ENCODE results near the gene ZIM2. TPM values are rescaled to one million over a fixed set of nuclear protein-coding genes. Genes with fewer than 3 reads are reported as not detected.

The ZIM2 gene
- polyA plus RNA-seq, 1 donor (not counting 4 experiments of a cell fraction or from before 2014, with no cell fraction given), result not detected

DNA sequence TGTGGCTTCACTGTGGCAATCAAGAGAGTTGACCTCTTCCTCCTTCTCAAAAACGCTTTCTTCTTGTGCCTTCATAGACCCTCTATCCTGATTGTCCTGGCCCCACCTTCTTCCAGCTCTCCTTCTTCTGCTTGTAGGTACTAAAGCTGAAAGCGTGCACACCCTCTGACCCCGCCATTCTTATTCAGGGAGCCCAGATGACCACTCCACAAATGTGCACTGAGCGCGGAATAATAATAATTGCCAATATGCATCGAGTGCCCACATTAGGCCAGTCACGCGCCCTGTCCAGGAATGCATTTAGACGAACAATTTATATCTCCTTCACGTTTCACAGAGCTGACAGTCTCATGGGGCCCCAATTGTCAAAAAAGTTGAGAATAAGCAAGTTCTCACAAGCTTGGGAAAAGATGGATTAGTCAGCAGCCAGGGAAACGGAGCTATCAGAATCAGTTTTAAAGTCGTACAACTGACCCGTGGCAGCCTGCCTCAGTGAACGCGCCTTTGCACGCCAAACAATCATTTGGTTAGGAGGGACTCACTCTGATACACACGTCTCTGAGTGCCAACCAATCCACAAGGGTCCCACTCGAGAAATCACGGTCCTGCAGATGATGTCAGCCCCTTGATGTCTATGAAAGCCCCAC is 36.7 kb upstream of the ZIM2 start:
- no peak for FAIRE-seq
- H3K9me1 ChIP-seq (ENCODE audit: control insufficient read depth, extremely low read depth, insufficient read depth, low read length), result no peaks in the 10 kb centered on the region
- no peak for DNase-seq (ENCODE audit: low read depth, low spot score)
- H3K4me3 ChIP-seq (ENCODE audit: control insufficient read depth in 2 of 3, extremely low read depth in 1 of 3, insufficient read depth in 2 of 3, low read depth in 1 of 3, low read length in 3 of 3), result no peak overlapping the region
- H3K27me3 ChIP-seq (ENCODE audit: control insufficient read depth, extremely low read depth, insufficient read depth, low read length), result no peaks in the 10 kb centered on the region
- no peak overlapping the region for H3K4me2 ChIP-seq (ENCODE audit: control insufficient read depth, extremely low read depth, insufficient read depth, low read depth, low read length)
- no peak overlapping the region for H2AFZ ChIP-seq (ENCODE audit: control insufficient read depth, low read length)
- no peaks in the 10 kb centered on the region for H3K4me1 ChIP-seq (ENCODE audit: control insufficient read depth, extremely low read depth, insufficient read depth, low read length)
- H3K79me2 ChIP-seq (ENCODE audit: control insufficient read depth, insufficient read depth, low read length), result no peaks in the 10 kb centered on the region
- dilution Hi-C loops (cut with MboI; ENCODE audit: extremely low pct_ligation_motif_present, low sequenced_read_pairs), result no loop called here
- peaks cover 6% of the 10 kb centered on the region for H3K9me3 ChIP-seq (ENCODE audit: control insufficient read depth, low read depth, low read length)
- no peak overlapping the region for H3K9ac ChIP-seq (ENCODE audit: control insufficient read depth, extremely low read depth, insufficient read depth, low read length)
- TF ChIP-seq, protein P1, sequence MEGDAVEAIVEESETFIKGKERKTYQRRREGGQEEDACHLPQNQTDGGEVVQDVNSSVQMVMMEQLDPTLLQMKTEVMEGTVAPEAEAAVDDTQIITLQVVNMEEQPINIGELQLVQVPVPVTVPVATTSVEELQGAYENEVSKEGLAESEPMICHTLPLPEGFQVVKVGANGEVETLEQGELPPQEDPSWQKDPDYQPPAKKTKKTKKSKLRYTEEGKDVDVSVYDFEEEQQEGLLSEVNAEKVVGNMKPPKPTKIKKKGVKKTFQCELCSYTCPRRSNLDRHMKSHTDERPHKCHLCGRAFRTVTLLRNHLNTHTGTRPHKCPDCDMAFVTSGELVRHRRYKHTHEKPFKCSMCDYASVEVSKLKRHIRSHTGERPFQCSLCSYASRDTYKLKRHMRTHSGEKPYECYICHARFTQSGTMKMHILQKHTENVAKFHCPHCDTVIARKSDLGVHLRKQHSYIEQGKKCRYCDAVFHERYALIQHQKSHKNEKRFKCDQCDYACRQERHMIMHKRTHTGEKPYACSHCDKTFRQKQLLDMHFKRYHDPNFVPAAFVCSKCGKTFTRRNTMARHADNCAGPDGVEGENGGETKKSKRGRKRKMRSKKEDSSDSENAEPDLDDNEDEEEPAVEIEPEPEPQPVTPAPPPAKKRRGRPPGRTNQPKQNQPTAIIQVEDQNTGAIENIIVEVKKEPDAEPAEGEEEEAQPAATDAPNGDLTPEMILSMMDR (optimal IDR thresholded peaks at IDR 0.05 in 1 of 3, IDR thresholded peaks at IDR 0.05 in 1 of 3, conservative IDR thresholded peaks at IDR 0.05 in 1 of 3; ENCODE audit: extremely low read depth in 1 of 3, insufficient read depth in 2 of 3, low read length in 3 of 3), result no peak
- no peak for TF ChIP-seq EZH2 (IDR thresholded peaks at IDR 0.05; ENCODE audit: low read length)
- no peaks in the 10 kb centered on the region for H4K20me1 ChIP-seq (ENCODE audit: control insufficient read depth, extremely low read depth, insufficient read depth, low read length)
- H3K27ac ChIP-seq (ENCODE audit: control insufficient read depth, insufficient read depth, low read length), result no peak overlapping the region
- no peaks in the 10 kb centered on the region for H3K36me3 ChIP-seq (ENCODE audit: control insufficient read depth in 2 of 2, extremely low read depth in 1 of 2, insufficient read depth in 2 of 2, low read length in 2 of 2)

DNA sequence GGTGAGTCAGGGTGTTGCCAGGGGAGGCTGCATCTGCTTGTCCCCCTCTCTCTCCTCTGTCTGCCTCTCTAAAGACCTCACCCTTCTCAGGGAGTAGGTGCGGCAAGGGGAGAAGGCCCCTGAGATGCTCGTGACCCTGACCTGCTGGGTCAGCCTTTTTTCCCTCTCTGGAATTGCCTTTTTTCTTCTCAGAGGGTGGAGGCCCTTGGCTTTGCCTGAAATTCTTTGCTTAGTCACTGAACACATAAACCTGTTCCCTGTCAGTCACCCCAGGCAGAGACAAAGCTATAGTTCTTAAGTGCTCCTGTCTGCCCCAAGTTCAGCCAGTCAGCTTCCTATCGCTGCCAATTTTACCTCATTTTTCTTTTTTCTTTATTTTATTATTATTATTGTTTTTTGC is 35.2 kb upstream of the ZIM2 start:
- H3K36me3 ChIP-seq (ENCODE audit: control insufficient read depth in 2 of 2, extremely low read depth in 1 of 2, insufficient read depth in 2 of 2, low read length in 2 of 2), result no peaks in the 10 kb centered on the region
- DNase-seq (ENCODE audit: low read depth, low spot score), result no peak
- H3K9me1 ChIP-seq (ENCODE audit: control insufficient read depth, extremely low read depth, insufficient read depth, low read length), result no peaks in the 10 kb centered on the region
- TF ChIP-seq EZH2 (IDR thresholded peaks at IDR 0.05; ENCODE audit: low read length), result no peak
- TF ChIP-seq, protein P1 (optimal IDR thresholded peaks at IDR 0.05 in 1 of 3, IDR thresholded peaks at IDR 0.05 in 1 of 3, conservative IDR thresholded peaks at IDR 0.05 in 1 of 3; ENCODE audit: extremely low read depth in 1 of 3, insufficient read depth in 2 of 3, low read length in 3 of 3), result no peak
- H3K4me1 ChIP-seq (ENCODE audit: control insufficient read depth, extremely low read depth, insufficient read depth, low read length), result no peaks in the 10 kb centered on the region
- H3K9me3 ChIP-seq (ENCODE audit: control insufficient read depth, low read depth, low read length), result peaks cover 8% of the 10 kb centered on the region
- dilution Hi-C loops (cut with MboI; ENCODE audit: extremely low pct_ligation_motif_present, low sequenced_read_pairs), result no loop called here
- H3K27me3 ChIP-seq (ENCODE audit: control insufficient read depth, extremely low read depth, insufficient read depth, low read length), result no peaks in the 10 kb centered on the region
- no peak overlapping the region for H2AFZ ChIP-seq (ENCODE audit: control insufficient read depth, low read length)
- H4K20me1 ChIP-seq (ENCODE audit: control insufficient read depth, extremely low read depth, insufficient read depth, low read length), result no peaks in the 10 kb centered on the region
- no peaks in the 10 kb centered on the region for H3K79me2 ChIP-seq (ENCODE audit: control insufficient read depth, insufficient read depth, low read length)
- no peak overlapping the region for H3K4me3 ChIP-seq (ENCODE audit: control insufficient read depth in 2 of 3, extremely low read depth in 1 of 3, insufficient read depth in 2 of 3, low read depth in 1 of 3, low read length in 3 of 3)
- FAIRE-seq, result no peak
- no peak overlapping the region for H3K9ac ChIP-seq (ENCODE audit: control insufficient read depth, extremely low read depth, insufficient read depth, low read length)
- H3K4me2 ChIP-seq (ENCODE audit: control insufficient read depth, extremely low read depth, insufficient read depth, low read depth, low read length), result no peak overlapping the region
- H3K27ac ChIP-seq (ENCODE audit: control insufficient read depth, insufficient read depth, low read length), result no peak overlapping the region
